Endometrial microvascular endothelial cells (primary cell): ENCODE data around the gene PSME1. TPM values are rescaled to one million over a fixed set of nuclear protein-coding genes. Genes with fewer than 3 reads are reported as not detected.

Source experiments
- in situ Hi-C: cut with HindIII; loops from 2 replicates; pipeline ENCODE4 v1.10.0; 2017; ENCODE audit warnings: low sequenced_read_pairs, low pct_unique_long_range_greater_than_20kb; ENCODE audit errors: inconsistent ontology term
- total RNA-seq: library from RNA; depleted of rRNA; stranded (reverse); fragments of >200 nt; gene quantifications from one replicate; pipeline ENCODE4 v1.2.3, GENCODE V29; 2015; ENCODE audit errors: inconsistent ontology term

The PSME1 gene
- total RNA-seq, 1 donor from 2014 or later, result 239 TPM

DNA sequence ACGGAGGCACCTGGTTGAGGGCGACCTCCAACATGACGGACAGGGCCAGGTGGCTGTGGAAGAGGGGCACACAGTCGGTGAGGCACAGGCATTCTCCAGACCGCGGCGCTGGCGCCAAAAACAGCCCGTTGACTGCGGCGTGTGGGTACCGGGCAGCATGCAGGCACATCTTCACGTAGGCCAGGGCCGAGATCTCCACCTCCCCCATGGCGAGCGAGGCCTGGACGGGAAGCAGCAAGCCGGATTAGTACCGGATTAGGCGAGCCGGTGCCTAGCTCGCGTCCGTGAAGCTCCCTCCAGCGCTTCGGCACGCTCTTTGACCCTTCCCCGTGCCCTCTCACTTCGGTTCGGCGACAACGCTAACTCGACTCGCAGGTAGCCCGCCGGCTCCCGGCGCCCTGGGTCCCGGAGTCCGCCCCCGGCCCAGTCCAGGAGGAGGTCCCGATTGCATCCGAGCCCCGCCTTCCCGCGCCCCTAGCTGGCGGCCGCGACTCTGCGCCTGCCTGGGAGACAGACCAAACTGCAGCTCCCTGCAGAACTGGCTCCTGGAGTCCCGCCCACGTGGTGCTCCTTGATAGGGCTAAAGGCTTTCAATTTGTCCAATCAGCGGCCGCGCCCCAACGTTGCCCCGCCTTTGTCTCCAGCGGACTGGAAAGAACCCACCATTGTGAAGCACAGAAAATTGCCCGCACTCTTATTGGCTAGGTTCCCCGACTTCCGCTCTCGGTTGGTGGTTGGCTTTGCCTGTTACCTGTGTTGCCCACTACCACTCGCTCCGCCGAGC is 5.3 kb downstream of the PSME1 start, which contains the start of gene EMC9:
EMC9 (minus strand) TSS at position 495 of the 784 bp plus-strand sequence; CDS start at position 208, 287 bp downstream.
- in situ Hi-C loops, result no loop called here

GRCh38 chr14:24143511-24143910 is 7.5 kb downstream of the PSME1 start:
- in situ Hi-C loops, result no loop called here

DNA sequence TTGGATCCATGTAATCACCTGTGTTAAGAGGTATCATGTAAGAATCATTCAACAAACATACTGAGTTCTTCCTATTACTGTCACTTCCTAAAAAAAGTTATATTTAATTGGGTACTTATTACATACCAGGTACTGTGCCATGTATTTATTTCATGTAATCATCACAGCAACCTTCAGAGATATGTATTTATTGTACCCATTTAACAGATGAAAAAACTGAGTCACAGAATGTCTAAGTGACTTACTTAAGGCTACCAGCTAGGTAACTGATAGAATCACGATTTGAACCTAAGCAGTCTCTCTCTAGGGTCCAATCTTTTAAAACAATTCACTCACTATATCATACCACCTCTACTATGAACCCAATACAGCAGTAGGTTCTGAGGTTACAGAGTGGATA is 8.5 kb downstream of the PSME1 start:
- in situ Hi-C loops, result no loop called here

GRCh38 chr14:24145219-24145618 is 9.2 kb downstream of the PSME1 start:
- in situ Hi-C loops, result no loop called here

DNA sequence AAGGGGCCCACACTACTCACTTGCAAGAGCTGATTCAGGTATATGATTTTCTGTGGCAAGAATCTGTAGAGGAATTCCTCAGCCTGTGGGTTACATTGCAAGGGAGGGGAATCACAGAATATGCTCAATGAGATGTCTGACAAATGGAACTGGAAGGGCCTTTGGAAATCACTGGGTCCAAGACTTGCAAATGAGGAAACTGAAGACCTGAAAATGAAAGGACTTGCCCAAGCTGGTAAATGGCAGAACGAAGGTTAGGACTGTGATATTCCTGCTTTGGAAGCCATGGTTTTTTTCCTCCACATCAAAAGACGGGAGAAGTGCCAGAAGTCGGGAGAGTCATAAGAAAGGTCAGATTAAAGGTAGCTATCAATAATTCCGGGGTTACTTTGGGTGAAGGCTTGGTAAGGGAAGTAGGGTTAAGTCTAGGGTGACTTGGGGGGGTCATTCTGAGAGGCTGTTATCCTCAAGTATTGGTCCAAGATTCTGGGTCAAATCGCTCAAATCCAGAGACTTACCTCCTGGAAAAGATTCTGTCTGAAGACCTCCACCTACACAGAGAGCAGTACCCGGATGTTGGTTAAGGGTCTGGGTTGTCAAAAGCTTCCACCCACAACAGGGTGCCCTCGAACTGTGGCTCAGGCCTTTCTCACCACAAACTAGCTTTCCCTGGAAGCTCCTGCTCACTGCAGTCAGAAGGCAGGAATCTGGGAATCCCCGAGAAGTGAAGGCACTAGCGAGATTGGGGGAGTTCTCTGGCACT is 9.9 kb downstream of the PSME1 start:
- in situ Hi-C loops, result no loop called here

DNA sequence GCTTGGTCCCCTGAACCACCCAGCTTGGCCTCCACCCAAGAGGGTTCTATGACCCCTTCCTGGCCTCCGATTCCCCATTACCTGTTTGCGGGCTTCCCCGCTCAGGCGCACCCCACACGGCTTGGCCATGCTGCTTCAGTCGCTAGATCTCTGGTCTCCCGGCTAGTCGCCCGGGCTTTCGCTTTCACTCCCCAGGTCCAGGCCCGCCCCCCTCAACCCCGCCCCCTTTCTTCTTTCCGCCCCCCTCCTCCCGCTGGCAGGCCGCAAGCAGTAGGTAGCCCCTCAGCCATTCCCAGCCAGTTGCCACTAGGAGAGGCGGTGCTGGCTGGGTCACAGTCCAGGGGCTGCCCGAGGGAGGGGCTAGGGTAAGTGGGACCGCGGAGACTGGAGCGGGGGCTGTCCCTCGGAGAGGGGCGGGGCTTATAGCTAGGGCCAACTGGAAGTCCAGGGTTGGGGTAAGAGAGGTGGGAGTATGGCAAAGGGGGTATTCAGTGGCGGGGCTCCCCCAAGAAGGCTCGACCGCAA is 10.5 kb downstream of the PSME1 start, which contains the start of gene PSME2:
PSME2 (minus strand) TSS at position 158 of the 525 bp plus-strand sequence; CDS start at position 129, 29 bp downstream.
- in situ Hi-C loops, result no loop called here

GRCh38 chr14:24146978-24147760 is 11.2 kb downstream of the PSME1 start, which contains the start of gene RNF31:
RNF31 (plus strand) TSS chr14:24147498; CDS start chr14:24147699, 201 bp downstream.
- in situ Hi-C loops, result no loop called here

- in situ Hi-C loops, result no loop called here
These were observed 11.9 kb downstream of the PSME1 start for GRCh38 chr14:24147761-24148428.

DNA sequence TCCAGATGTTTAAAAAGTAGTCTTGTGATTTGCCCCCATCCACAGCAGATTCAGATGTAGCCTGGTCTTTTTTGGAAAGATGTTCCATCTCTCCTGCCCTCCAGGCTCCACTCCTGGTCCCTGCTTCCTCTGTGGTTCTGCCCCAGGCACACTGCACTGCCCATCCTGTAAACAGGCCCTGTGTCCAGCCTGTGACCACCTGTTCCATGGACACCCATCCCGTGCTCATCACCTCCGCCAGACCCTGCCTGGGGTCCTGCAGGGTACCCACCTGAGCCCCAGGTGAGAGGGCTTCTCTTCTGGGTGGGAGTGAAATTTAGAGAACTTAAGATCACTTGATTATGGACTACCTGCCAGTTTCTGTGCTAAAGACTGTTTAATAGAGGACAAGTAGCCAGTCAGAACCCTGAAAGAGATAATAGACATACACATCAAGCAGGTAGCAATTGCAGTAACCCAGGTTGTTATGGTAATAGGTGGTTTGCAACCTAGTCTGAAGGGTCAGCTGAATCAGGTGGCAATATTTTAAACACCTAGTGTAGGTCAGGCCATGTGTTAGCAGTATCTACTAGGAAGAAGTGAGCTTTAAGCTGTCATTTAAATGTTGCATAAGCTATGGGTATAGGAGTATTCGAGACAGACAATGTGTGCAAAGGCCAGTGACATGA is 13.4 kb downstream of the PSME1 start:
- in situ Hi-C loops, result no loop called here

GRCh38 chr14:24150061-24150460 is 14.1 kb downstream of the PSME1 start:
- in situ Hi-C loops, result no loop called here

DNA sequence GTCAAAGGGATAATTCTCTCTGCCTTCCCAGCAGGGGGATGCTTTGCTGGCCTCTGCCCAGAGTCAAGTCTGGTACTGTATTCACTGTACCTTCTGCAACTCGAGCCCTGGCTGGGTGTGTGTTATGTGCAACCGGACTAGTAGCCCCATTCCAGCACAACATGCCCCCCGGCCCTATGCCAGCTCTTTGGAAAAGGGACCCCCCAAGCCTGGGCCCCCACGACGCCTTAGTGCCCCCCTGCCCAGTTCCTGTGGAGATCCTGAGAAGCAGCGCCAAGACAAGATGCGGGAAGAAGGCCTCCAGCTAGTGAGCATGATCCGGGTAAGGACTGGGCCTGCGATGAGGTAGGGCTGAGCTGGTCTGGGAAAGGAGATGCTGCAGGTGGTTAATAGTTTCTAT is 14.6 kb downstream of the PSME1 start:
- in situ Hi-C loops, result no loop called here

- in situ Hi-C loops, result no loop called here
These were observed 15.0 kb downstream of the PSME1 start for GRCh38 chr14:24150993-24151392.

DNA sequence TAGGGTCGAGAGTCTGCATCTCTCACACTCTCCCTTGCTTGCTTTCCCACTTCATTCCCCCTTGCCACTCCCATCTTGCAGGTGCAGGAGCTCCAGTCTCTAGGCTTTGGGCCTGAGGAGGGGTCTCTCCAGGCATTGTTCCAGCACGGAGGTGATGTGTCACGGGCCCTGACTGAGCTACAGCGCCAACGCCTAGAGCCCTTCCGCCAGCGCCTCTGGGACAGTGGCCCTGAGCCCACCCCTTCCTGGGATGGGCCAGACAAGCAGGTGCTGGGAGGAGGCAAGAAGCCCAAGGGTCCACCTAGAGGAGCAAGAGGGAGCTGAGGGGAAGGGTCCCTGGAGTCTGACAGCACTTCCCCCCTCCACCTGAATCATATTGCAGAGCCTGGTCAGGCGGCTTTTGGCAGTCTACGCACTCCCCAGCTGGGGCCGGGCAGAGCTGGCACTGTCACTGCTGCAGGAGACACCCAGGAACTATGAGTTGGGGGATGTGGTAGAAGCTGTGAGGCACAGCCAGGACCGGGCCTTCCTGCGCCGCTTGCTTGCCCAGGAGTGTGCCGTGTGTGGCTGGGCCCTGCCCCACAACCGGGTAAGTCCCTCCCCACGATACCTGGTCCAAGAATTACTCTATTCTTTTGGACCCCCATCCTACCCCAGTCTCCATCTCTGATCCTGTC is 15.5 kb downstream of the PSME1 start:
- in situ Hi-C loops, result no loop called here

GRCh38 chr14:24155100-24155499 is 19.1 kb downstream of the PSME1 start:
- in situ Hi-C loops, result no loop called here

- in situ Hi-C loops, result no loop called here
These were observed 20.8 kb downstream of the PSME1 start for GRCh38 chr14:24156840-24157239.

DNA sequence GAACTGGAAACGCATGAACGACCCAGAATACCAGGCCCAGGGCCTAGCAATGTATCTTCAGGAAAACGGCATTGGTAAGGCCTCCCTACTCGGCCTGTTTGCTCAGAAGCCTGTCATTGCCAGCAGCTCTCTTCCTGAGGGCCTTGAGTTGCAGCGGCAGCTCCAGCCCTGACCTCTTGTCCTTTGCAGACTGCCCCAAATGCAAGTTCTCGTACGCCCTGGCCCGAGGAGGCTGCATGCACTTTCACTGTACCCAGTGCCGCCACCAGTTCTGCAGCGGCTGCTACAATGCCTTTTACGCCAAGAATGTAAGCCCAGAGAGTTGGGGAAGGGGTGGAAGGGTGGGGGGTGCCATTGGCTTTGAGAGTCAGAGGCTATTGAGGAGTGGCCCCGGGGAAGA is 21.3 kb downstream of the PSME1 start:
- in situ Hi-C loops, result no loop called here

GRCh38 chr14:24159777-24160498 is 23.9 kb downstream of the PSME1 start:
- in situ Hi-C loops, result no loop called here
